WTC11 (cell line): ENCODE data around the gene GNRH2. TPM values are rescaled to one million over a fixed set of nuclear protein-coding genes. Genes with fewer than 3 reads are reported as not detected.

ENCODE experiments used
- ATAC-seq: fragments of 200-7000 bp; cut with Tn5 transposase; 2 replicates; pipeline ENCODE4 v1.10.0; 2021; ENCODE audit warnings: mild to moderate bottlenecking, moderate library complexity
- CTCF ChIA-PET: fragments of 300-600 bp; sonication (Branson Sonifier 250); formaldehyde crosslinking; loops from one replicate; lab custom pipeline; 2021; ENCODE audit warnings: antibody characterized with exemption; lab: Charles Lee
- POLR2A ChIA-PET: fragments of 350-600 bp; sonication (Branson Sonifier 250); formaldehyde crosslinking; loops from one replicate; lab custom pipeline; 2021; ENCODE audit warnings: antibody characterized with exemption; lab: Charles Lee
- DNase-seq: peaks from one replicate; pipeline ENCODE4 v3.0.0; 2021; ENCODE audit warnings: low spot score
- H3K27ac Mint-ChIP-seq: 2 replicates; pipeline ENCODE4 v1.8.0; 2021; ENCODE audit warnings: mixed read lengths
- H3K27me3 Mint-ChIP-seq: 2 replicates; pipeline ENCODE4 v1.8.0; 2021; ENCODE audit warnings: low read depth, mild to moderate bottlenecking, moderate library complexity, mixed read lengths
- H3K36me3 Mint-ChIP-seq: 2 replicates; pipeline ENCODE4 v1.8.0; 2021; ENCODE audit warnings: mixed read lengths
- H3K4me1 Mint-ChIP-seq: 2 replicates; pipeline ENCODE4 v1.8.0; 2022; ENCODE audit warnings: mixed read lengths
- H3K4me3 Mint-ChIP-seq: 2 replicates; pipeline ENCODE4 v1.8.0; 2021; ENCODE audit warnings: mild to moderate bottlenecking, moderate library complexity, mixed read lengths
- H3K9me3 Mint-ChIP-seq: 2 replicates; pipeline ENCODE4 v1.8.0; 2021; ENCODE audit warnings: mixed read lengths
- ATF1 ChIP-seq: sonication (generic); formaldehyde crosslinking; IDR thresholded peaks from 2 replicates; pipeline ENCODE4 v1.8.1; 2023; ENCODE audit warnings: mild to moderate bottlenecking, moderate library complexity, missing genetic modification reagents
- CDX4 ChIP-seq: fragments of 250-450 bp; sonication (Bioruptor Pico); IDR thresholded peaks from 2 replicates; pipeline ENCODE4 v1.9.0; 2021; ENCODE audit warnings: moderate library complexity, mild to moderate bottlenecking, inconsistent platforms, borderline replicate concordance
- E2F1 ChIP-seq: sonication (generic); formaldehyde crosslinking; IDR thresholded peaks from 2 replicates; pipeline ENCODE4 v1.8.0; 2022; ENCODE audit warnings: mild to moderate bottlenecking, missing genetic modification reagents
- EMX1 ChIP-seq: fragments of 250-450 bp; sonication (Bioruptor Pico); IDR thresholded peaks from 2 replicates; pipeline ENCODE4 v1.8.0; 2021; ENCODE audit warnings: mild to moderate bottlenecking
- FOXP1 ChIP-seq: sonication (generic); formaldehyde crosslinking; IDR thresholded peaks from 2 replicates; pipeline ENCODE4 v1.8.0; 2022; ENCODE audit warnings: missing genetic modification reagents, mild to moderate bottlenecking, moderate library complexity, borderline replicate concordance
- GABPB1 ChIP-seq: sonication (generic); formaldehyde crosslinking; IDR thresholded peaks from 2 replicates; pipeline ENCODE4 v1.8.1; 2023; ENCODE audit warnings: mild to moderate bottlenecking, missing genetic modification reagents
- HMGA2 ChIP-seq: fragments of 250-450 bp; sonication (Bioruptor Pico); IDR thresholded peaks from 2 replicates; pipeline ENCODE4 v1.4.0; 2021; ENCODE audit warnings: mild to moderate bottlenecking, moderate library complexity
- MLX ChIP-seq: sonication (generic); formaldehyde crosslinking; IDR thresholded peaks from 2 replicates; pipeline ENCODE4 v1.8.1; 2023; ENCODE audit warnings: mild to moderate bottlenecking, missing genetic modification reagents, moderate library complexity
- NFATC4 ChIP-seq: fragments of 250-450 bp; sonication (Bioruptor Pico); IDR thresholded peaks from 2 replicates; pipeline ENCODE4 v1.9.0; 2021; ENCODE audit warnings: mild to moderate bottlenecking
- NR3C1 ChIP-seq: sonication (generic); formaldehyde crosslinking; conservative IDR thresholded peaks from 2 replicates; pipeline ENCODE4 v1.8.1; 2023; ENCODE audit warnings: low read depth, mild to moderate bottlenecking, missing genetic modification reagents
- PREB ChIP-seq: sonication (generic); formaldehyde crosslinking; IDR thresholded peaks from 2 replicates; pipeline ENCODE4 v1.8.1; 2022; ENCODE audit warnings: mild to moderate bottlenecking, missing genetic modification reagents, moderate library complexity, borderline replicate concordance
- PRRX2 ChIP-seq: fragments of 250-450 bp; sonication (Bioruptor Pico); IDR thresholded peaks from 2 replicates; pipeline ENCODE4 v1.8.0; 2021; ENCODE audit warnings: mild to moderate bottlenecking
- SMAD3 ChIP-seq: sonication (generic); formaldehyde crosslinking; IDR thresholded peaks from 2 replicates; pipeline ENCODE4 v1.8.0; 2022; ENCODE audit warnings: missing genetic modification reagents, mild to moderate bottlenecking, borderline replicate concordance
- STAT6 ChIP-seq: sonication (generic); formaldehyde crosslinking; conservative IDR thresholded peaks from 2 replicates; pipeline ENCODE4 v1.8.1; 2023; ENCODE audit warnings: mild to moderate bottlenecking, low read depth, missing genetic modification reagents, moderate library complexity
- USF2 ChIP-seq: sonication (generic); formaldehyde crosslinking; IDR thresholded peaks from 2 replicates; pipeline ENCODE4 v1.8.1; 2023; ENCODE audit warnings: mild to moderate bottlenecking, missing genetic modification reagents, moderate library complexity
- ZBTB43 ChIP-seq: sonication (generic); formaldehyde crosslinking; IDR thresholded peaks from 2 replicates; pipeline ENCODE4 v1.8.1; 2023; ENCODE audit warnings: mild to moderate bottlenecking, missing genetic modification reagents
- ZMAT4 ChIP-seq: fragments of 250-450 bp; sonication (Bioruptor Pico); IDR thresholded peaks from 2 replicates; pipeline ENCODE4 v1.9.0; 2021; ENCODE audit warnings: mild to moderate bottlenecking
- ZNF317 ChIP-seq: sonication (generic); formaldehyde crosslinking; IDR thresholded peaks from 2 replicates; pipeline ENCODE4 v1.8.1; 2023; ENCODE audit warnings: low read depth, mild to moderate bottlenecking, moderate library complexity, missing genetic modification reagents, borderline replicate concordance
- ZNF425 ChIP-seq: fragments of 250-450 bp; sonication (Bioruptor Pico); conservative IDR thresholded peaks from 2 replicates; pipeline ENCODE4 v1.9.0; 2021; ENCODE audit warnings: mild to moderate bottlenecking
- total RNA-seq: library from RNA; stranded (reverse); gene quantifications from 3 replicates; pipeline ENCODE4 v1.2.3, GENCODE V29; 2021

The GNRH2 gene
- total RNA-seq, 1 experiment from 2014 or later = 1.1 TPM

- Mint-ChIP-seq H3K9me3 (no peaks in the 10 kb centered on the region), H3K36me3 (peaks cover 29% of the 10 kb centered on the region), H3K27me3 (no peaks in the 10 kb centered on the region), H3K27ac (peak within 1 kb of the TSS; percentile 58), H3K4me1 (peaks cover 26% of the 10 kb centered on the region), H3K4me3 (peak within 1 kb of the TSS; percentile 80)
- ChIA-PET CTCF (interaction anchor here (0.6 to 1.2 kb wide), 5 partner anchors 7 to 459 kb away, joined by 3 to 4 read pairs (median 4); no protein-coding TSS in a partner anchor), POLR2A (interaction anchor here (0.6 to 1.0 kb wide), 4 partner anchors 173 to 617 kb away, joined by 3 read pairs; partner anchors contain the start of genes GFRA4 and PTPRA)
- peak; percentile 91 for DNase-seq
- ATAC-seq = peak; percentile 90
- TF ChIP-seq ZNF425 = no peak
- peak; percentile 89 for TF ChIP-seq FOXP1 (CRISPR knock-in tag)
- no peak for TF ChIP-seq STAT6 (CRISPR knock-in tag)
- TF ChIP-seq ZBTB43 (CRISPR knock-in tag) = no peak; the same call in 1 of the 2 replicates
- no peak for TF ChIP-seq HMGA2 (CRISPR knock-in tag)
- 0 out of 2 replicates have a peak, but pooled peaks have one; percentile 24 for TF ChIP-seq NFATC4 (CRISPR knock-in tag)
- TF ChIP-seq PRRX2 (CRISPR knock-in tag) = 0 out of 2 replicates have a peak, but pooled peaks have one; percentile 32
- TF ChIP-seq ZMAT4 (CRISPR knock-in tag) = no peak
- peak; percentile 78 for TF ChIP-seq GABPB1 (CRISPR knock-in tag)
- no peak for TF ChIP-seq MLX (CRISPR knock-in tag)
- TF ChIP-seq ATF1 (CRISPR knock-in tag) = no peak
- no peak; the same call in 1 of the 2 replicates for TF ChIP-seq USF2
- TF ChIP-seq NR3C1 (CRISPR knock-in tag) = 0 out of 2 replicates have a peak, but pooled peaks have one; percentile 26
- TF ChIP-seq EMX1 = peak; percentile 62; the same call in 1 of the 2 replicates
- peak; percentile 35; the same call in 1 of the 2 replicates for TF ChIP-seq PREB
- peak; percentile 89 for TF ChIP-seq SMAD3 (CRISPR knock-in tag)
- no peak for TF ChIP-seq CDX4 (CRISPR knock-in tag)
- TF ChIP-seq E2F1 (CRISPR knock-in tag) = no peak
- no peak for TF ChIP-seq ZNF317 (CRISPR knock-in tag)
Observed at GRCh38 chr20:3045816-3046676, 2.6 kb downstream of the GNRH2 start, which contains the start of gene MRPS26. Gene MRPS26 (plus strand): TSS chr20:3046052. CDS start chr20:3046069, 17 bp downstream.
